Brain pericyte (primary cell): ENCODE results near the gene GDF10.

Experiments used
- DNase-seq: peaks from one replicate; pipeline ENCODE4 v3.0.0-alpha.2; 2012; ENCODE audit warnings: low read depth, low spot score

GDF10 gene

DNA sequence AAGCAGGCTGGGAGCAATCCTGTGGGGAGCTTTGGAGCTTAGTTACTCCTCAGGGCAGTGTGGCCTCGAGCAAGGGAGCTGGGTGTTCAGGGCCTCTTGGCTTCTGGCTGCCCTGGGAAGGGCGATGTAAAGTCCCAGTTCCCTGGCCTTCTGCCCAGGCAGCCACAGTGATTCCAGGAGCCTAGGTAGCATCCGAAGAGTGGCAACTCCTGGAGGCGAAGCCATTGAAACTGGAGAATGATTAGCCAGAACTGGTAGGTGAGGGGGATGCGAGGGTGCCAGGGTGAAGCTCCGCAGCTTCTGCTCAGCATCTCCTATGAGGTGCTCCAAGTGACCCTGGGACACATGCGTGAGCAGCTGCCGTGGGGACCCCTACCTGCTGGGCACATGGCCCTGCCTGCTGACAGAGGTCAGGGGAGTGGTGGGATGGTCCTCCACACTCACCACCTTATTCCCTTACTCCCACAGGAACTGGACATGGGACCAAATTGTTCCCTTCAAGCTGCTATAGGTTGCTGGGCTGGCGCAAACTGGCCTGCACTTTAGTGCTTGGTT, 14.5 kb downstream of the GDF10 start:
- DNase-seq: no peak

DNA sequence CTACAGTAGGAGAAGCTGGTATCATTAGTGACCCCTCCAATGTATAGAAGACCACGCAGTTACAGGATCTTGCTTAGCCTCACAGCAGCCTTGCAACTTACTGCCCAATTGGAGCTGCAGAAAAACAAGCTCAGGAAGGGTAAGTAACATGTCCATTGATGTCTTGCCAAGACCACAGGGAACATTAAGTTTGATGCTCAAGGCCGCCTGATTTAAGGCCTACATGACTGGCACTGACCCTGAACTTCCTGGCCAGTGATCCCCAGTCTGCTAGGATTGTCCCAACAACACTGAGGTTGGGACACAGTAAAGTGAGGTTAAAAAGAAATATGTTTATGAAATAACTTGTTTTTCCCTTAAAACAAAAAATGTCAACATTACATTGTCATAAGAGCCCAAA, 15.4 kb downstream of the GDF10 start:
- DNase-seq: no peak

DNA sequence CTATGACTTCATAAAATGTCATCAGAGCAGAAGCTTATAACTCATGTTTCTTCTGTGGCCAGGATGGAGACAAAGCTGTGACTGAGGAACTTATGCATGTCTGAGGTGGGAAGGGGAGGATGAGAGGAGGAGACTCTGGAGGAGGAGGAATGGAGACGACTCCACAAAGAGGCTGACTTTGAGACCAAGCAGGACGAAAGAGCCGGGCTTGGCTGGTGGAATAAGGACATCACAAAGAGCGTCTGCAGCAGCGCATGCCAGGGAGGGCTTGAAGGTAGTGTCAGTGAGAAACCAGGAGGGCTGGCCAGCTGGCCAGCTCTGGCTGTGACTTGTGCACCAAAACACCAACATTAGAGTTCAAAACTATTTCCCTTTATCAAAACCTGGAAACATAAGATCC, 16.1 kb downstream of the GDF10 start:
- DNase-seq: no peak

DNA sequence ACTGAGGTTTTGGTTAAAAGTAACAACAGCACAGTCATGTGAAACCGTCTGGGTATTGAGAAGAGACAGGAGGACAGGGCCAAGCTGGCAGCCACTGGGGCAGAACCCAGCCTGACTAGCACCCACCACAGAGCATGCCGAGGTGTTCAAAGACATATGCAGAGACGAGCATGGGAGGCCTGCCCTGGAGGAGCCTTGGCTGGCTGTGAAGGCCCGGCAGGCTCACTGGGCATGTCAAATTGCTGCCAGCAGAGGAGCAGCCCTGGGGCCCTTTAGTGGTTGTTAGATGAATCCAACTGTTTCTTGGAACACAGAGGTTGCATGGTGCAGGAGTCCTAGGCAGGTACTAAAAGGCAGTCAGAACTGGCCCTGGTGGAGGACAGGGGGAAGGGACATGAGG, 17.3 kb downstream of the GDF10 start:
- DNase-seq: no peak

DNA sequence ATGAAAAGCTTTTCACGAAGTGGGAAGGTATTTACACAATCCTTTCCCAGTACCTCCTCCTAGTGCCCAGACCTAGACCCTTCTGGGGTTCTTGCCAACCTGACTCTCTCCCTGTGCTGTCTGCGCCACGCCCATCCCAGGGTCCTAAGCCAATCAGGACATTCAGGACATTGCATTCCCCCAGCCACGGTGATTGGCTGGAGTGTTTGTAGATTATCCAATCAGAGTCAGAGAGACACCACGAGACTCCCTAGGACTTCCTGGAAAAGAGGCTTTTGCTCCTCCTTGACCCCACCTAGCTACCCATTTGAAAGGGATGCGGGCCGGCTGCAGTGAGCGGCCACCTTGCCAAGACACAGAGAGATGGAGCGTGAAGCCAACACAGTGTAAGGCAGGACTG, 18.7 kb downstream of the GDF10 start:
- DNase-seq: no peak

DNA sequence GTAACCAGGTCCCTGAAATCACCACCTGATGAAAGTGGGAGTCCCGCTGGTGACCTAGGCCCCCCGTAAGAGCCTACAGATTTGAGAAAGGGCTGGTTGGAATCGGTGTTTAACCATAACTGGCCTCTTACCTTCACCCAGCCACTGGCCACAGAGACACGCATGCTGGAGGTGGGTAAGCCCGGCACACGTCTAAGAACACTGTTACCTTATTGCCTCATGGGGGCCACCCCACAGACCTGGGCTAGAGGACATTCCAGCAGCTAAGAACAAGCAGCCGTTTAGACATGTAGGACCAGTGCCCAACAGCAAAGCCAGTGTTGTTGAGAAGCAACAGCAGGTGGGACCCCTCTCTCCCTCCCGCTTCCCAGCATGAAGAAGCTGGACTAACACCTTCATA, 19.8 kb downstream of the GDF10 start:
- no peak for DNase-seq

DNA sequence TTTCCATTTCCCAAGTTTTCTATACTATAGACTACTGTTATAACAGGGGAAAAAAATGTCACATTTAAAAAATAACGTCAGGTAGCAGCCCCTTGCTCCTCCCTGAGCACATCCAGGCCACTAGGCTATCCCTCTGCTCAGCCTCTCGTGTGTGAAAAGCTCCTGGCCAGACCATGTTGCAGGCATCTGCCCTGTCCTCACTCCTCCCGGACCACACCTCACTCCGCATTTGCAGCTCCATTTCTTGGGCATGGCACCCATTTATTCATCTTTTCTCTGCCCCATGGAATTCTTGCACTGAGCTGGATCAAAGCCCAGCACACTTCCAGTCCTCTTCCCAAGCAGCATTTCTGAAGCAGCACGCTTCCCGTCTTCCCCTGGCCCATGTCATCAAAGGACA, 20.8 kb downstream of the GDF10 start:
- DNase-seq: no peak

DNA sequence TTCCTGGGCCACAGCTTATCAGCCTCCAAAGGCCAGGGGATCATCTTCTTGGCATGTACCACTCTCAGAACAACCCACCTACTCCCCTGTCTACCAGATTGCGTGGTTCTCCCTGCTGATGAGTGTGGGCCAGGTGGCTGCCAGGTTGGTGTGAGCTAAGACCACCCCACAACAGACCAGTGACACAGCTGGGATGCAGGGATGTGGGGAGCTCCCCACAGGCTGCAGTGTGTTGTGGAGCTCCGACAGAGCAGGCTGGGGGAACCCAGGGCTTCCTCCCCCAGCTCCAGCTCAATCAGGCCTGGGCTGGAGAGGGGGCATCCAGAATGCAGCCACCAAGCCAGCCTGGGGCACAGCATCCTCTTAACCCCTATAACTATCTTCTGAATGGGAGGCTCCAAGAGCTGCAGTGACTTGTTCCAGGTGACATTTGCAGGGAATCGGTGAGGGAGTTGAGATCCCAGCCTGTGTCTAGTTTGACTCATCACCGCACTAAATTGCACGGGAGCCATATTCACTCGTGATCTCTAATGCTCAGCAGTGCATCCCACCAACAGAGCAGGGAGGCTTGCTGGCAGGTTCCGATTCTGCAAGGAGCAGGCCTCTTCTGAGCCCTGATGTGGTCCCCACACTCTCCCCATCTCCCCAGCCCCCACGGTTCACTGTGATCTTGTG, 21.7 kb downstream of the GDF10 start:
- no peak for DNase-seq

DNA sequence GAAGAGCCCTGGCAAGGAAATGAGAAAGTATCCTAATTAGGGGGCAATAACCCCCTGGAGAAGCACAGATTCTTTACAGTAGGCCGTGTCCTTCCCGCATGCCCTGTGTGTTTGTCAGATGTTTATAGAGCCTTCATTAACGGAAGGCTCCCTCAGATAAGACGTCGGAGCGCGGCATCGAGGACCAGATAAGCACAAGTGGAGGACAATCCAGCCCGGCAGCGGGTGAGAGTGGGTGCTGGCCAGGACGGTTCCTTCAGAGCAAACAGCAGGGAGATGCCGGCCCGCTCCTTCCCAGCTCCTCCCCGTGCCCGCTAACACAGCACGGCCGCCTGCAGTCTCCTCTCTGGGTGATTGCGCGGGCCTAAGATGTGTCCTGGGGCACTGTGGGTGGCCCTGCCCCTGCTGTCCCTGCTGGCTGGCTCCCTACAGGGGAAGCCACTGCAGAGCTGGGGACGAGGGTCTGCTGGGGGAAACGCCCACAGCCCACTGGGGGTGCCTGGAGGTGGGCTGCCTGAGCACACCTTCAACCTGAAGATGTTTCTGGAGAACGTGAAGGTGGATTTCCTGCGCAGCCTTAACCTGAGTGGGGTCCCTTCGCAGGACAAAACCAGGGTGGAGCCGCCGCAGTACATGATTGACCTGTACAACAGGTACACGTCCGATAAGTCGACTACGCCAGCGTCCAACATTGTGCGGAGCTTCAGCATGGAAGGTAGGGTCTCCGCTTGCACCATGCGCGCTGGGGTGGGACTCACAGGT, 22.5 kb downstream of the GDF10 start, which contains the start of gene GDF2:
Gene GDF2, plus strand, starts transcription at position 155 of the 762 bp plus-strand sequence. Its CDS starts 215 bp downstream, at position 370.
- DNase-seq: no peak

DNA sequence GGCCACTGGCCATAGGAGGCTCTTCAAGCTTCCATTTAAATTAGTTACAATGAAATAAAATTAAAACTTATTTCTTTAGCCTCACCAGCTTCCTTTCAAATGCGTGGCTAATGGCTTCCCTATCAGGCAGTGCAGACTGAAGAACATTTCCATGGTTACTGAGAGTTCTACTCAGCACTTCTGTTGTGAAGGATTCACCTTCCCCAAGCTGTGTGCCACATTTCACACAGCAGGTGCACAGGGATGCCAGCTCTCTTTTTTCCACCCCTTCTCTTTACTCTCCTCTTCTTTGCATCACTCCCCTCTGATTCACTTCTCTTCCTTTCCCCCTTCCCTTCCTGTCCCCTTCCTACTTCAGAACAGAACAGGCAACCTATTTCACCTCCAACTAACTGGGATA, 23.1 kb downstream of the GDF10 start:
- no peak for DNase-seq

DNA sequence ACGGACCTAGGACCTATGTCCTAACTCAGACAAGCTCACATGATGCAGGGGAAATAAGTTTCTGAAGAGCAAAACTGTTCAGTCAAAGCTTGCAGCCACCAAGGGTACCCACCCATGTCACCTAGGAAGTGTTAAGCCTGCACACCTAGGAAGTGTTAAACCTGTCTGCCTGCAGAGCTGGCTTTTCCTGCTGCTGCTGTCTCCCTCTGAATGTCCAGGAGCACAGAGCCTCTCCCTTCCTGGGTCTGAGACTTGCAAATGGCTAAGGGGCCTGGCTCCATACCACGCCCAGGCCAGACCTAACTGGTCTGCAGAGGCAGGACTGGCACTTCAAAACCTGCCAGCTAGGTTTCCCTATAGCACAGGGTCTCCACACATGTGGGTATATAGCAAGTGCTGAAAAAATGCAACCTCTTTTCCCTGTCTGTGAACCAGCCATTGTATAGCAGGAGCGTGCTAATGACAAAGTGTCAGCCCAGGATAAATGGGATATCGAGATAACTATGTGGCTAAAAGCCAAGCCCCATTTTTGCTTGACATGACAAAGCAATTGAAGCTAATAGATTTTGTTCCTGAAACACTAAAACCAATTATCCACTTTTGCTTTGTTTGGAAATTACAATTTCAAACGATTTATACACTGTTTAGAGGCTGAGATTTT, 23.8 kb downstream of the GDF10 start:
- no peak for DNase-seq

DNA sequence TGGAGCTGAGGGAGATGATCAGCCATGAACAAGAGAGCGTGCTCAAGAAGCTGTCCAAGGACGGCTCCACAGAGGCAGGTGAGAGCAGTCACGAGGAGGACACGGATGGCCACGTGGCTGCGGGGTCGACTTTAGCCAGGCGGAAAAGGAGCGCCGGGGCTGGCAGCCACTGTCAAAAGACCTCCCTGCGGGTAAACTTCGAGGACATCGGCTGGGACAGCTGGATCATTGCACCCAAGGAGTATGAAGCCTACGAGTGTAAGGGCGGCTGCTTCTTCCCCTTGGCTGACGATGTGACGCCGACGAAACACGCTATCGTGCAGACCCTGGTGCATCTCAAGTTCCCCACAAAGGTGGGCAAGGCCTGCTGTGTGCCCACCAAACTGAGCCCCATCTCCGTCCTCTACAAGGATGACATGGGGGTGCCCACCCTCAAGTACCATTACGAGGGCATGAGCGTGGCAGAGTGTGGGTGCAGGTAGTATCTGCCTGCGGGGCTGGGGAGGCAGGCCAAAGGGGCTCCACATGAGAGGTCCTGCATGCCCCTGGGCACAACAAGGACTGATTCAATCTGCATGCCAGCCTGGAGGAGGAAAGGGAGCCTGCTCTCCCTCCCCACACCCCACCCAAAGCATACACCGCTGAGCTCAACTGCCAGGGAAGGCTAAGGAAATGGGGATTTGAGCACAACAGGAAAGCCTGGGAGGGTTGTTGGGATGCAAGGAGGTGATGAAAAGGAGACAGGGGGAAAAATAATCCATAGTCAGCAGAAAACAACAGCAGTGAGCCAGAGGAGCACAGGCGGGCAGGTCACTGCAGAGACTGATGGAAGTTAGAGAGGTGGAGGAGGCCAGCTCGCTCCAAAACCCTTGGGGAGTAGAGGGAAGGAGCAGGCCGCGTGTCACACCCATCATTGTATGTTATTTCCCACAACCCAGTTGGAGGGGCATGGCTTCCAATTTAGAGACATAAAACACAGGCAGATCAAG, 25.6 kb downstream of the GDF10 start:
- no peak for DNase-seq

DNA sequence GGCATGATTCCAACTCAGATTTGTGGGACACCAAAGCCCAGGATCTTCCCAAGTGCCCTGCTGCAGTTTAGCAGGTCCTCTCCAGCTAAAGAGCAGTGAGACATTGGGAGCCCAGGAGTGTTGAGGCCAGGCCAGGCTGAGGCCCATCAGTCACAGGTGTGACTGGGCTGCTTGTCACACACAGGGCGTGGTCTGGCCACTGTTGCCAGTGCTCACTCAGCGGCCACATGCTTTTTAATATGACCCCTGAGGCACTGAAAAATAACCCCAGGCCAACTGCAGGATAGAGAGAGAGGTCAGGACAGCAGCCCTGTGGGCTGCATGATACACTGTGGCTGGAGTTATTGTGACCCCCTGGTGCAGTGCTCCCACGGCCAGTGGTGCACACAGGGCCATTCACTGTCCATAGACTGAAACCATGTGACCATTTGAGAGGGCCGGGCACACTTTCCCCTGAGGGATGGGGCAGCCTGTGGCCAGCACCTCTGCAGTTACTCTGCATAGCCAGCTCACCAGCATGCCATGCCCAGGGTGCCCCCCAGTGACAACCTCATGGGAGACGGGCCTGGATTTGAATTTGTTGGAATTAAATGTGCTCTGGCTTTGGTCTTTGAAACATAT, 26.4 kb downstream of the GDF10 start:
- no peak for DNase-seq

DNA sequence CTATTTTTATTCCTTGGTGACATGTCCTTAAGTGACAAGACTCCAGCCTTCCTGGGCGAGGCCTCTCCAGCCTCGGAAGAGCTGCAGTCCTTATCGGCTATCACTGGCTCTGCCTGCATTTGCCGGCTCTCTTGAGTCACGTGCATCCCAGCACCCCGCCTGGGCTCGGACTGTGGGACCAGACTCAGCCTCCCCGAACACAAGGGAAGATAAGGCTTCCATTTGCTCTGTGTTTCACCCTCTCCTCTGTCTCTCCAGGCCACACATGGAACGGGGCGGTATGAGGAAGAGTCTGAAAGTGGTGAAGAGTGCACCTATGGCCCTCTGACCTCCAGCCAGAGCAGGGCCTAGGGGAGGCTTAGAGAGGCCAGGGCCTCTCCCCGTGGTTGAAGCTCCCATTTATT, 26.9 kb downstream of the GDF10 start:
- DNase-seq: no peak

DNA sequence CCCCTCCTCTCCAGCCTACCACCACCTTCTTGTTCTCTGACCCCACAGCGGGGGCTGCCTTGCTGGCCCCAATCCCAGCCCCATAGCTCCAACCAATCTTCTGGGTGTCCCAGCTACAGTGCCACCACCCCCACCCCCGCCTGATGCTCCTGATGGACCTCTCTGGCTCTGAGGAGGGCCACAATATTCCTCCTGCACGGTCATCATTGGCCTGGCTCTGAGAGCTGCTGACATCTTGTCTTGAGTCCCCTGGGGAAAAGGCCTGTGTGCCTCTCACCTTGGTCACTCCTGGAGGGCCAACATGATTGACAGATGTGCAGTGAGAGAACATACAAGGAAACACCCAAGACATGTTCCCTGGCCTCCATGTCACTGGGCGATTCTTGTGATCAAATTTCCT, 29.9 kb downstream of the GDF10 start:
- no peak for DNase-seq

DNA sequence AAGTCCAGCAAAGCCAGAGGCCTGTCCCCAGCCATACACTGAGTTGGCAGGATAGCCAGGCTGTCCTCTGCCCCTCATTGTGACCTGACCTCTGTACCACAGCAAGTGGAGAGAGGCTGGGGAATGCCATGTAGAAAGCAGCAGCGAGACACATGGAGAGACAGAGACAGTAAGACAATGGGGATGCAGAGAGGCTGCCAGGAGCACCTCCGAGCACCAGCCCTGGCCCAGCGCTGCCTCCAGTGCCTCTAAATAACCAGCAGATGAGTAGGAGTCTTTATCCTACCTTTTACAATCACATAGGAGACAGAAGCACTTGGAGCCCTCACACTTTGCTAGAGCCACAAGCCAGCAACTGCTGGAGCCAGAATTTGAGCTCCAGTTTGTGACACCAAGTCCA, 30.4 kb downstream of the GDF10 start:
- DNase-seq: no peak

DNA sequence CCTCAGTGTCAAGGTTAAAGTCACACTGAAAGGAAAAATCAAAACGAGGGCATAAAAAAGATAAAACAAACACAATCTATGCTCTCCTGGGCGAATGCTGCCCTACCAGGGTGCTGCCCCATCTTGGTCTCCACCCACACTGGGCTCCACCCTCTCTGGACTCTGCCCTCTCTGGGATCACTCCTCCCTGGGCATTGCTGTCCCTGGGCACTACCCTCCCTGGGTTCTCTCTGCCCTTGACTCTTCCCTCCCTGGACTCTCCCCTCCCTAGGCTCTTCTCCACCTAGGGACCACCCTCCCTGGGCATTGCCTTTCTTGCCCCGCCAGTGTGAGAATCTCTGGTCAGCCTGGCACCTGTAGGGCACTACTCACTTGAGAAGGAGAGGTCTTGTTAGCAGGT, 30.8 kb downstream of the GDF10 start:
- no peak for DNase-seq

DNA sequence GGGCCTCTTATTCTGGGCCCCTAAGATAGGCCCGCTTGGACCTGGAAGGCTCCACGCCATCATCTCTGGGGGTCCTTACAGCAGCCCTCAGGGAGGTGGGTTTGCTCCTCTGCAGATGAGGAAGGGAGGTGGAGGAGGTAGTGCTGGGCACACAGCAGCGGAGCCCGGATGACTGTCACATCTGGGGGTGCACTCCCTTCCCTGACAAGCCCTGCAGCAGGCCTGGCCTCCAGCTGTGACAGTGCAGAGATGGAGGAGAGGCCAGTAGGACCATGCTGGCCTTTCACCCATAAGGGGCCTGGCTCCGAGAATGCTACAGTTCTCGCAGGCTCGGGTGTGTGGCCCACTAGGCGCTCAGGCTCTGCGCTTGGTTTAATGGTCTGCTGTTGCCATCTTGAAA, 31.5 kb downstream of the GDF10 start:
- no peak for DNase-seq

DNA sequence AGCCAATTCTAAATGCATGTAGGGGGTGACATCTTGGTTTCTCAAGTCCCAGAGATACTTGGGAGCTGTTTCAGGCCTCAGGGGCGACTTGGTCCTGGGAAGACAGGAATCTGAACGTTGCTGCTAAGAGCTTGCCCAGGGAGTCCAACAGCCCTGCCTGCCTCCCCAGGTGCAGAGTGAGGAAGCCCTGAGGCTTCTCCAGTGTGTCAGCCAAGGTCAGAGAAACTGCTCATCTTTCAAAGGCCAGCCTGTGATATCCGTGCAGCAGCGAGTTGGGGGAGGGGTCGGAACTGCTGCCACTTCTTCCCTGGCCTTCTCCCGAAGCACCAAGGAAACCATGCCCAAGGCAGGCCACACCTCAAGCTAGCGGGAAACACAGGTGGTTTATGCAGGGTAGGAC, 32.0 kb downstream of the GDF10 start:
- DNase-seq: no peak

DNA sequence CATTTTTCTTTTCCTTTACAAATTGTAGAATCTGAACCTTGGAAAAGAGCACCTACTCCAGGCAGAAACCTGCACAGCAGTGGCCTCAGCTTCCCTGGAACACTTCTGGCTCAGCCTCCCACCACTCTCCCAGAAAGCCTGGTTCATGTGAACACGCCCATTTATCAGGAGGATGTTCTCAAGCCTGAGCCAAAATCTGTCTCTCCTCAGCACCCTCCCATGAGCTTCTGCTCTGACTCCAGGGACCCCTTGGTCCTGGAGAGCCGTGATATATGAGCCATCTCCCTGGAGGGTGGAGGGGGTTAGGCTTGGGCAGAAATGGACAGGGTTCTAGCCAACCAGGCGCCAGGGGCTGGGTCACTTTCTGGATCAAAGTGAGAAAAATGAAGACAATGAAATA, 32.4 kb downstream of the GDF10 start:
- no peak for DNase-seq

DNA sequence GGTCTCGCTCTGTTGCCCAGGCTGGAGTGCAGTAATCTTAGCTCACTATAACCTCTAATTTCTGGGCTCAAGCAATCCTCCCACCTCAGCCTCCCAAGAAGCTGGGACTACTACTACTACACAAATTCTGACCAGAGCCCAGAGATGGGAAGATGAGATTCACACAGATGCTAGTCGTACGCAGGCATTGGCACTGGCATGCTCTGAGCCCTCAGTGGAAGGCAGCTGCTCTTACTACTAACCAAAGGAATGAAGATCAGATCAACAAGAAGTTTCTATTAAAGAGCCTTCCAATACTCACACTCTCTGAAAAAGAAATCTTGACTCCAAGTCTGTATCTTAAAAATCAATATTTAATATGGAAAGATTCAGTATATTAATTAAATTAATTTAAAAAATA, 32.9 kb downstream of the GDF10 start:
- no peak for DNase-seq
